NCI-H1048 (cell line): ENCODE results near the gene NKD1.
"Not testable (repeated sequence)": the region's sequence is repeated elsewhere in the genome, so short reads cannot be mapped to it uniquely, and the experiment has no call there.

ENCODE experiments used
- DNase-seq: peaks from one replicate; lab custom pipeline; 2025; lab: John Stamatoyannopoulos, UW

The NKD1 gene, protein sequence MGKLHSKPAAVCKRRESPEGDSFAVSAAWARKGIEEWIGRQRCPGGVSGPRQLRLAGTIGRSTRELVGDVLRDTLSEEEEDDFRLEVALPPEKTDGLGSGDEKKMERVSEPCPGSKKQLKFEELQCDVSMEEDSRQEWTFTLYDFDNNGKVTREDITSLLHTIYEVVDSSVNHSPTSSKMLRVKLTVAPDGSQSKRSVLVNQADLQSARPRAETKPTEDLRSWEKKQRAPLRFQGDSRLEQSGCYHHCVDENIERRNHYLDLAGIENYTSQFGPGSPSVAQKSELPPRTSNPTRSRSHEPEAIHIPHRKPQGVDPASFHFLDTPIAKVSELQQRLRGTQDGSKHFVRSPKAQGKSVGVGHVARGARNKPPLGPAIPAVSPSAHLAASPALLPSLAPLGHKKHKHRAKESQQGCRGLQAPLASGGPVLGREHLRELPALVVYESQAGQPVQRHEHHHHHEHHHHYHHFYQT

DNA sequence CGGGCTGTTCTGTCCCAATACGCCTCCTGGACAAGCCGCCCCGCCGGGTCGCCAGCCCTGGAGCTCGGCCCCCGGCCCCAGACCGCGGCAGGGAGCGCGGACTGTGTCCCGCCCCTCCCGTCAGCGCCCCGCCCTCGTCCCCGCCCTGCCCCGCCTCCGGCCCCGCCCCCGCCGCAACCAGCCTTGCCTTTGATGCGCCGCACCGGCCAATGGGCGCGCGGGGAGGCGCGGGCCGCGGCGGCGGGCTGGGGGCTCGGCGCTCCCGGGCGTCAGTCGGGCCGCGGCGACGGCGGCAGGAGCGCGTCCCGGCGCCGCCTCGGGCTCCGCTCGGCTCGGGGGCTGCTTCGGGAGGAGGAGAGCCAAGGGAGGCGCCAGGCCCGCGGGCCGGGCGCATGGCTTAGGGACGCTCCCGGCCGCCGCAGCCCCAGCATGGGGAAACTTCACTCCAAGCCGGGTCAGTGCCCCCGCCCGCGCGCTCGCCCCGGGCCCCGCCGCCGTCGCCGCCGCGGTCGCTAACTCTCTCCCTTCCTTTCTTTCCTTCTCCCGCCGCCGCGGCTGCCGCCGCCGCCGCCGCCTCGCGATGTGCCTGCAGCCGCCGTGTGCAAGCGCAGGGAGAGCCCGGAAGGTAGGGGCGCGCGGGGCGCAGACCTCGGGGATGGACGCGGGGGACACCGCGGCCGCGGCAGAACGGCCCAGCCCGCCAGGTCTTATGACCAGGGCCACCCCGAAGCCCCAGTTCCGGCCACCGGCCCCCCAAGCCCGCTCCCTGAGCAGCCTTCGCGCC, at the start of gene NKD1:
Gene NKD1 (plus strand): TSS at position 272 of the 784 bp plus-strand sequence. CDS start 158 bp downstream, at position 430.
- DNase-seq, result no peak

DNA sequence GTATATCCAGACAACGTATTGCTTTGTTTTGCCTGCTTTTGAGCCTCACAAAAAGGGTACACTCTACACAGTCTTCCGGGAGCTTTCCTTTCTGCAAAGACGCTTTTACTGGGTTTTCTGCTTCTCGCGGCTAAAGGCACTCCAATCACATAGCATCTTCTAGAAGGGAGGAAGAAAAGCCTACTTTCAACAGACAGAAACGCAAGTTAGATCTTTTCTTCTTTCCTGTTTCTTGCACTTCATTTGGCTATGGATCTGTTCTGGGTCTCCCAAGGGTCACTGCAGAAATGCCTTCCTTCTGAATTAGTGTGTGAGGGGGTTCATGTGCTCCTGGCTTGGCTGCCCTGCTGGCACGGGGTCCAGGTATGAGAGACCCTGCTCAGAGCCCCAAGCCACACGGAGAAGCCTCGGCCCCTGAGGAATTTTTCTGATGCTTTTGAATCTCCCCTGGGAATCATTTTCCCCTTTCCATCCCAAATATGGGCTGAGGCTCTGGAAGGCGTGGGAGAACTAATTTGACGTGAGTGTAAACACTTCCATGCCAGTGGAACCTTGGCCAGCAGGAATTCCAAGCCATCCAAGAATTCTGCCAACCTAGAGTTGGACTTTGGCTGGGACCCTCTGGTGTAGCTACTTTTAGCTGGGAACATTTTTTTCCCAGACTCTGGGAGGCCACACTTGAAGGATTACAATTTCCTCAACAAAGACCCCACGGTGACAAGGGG, 49.6 kb upstream of the NKD1 start:
- no peak for DNase-seq

DNA sequence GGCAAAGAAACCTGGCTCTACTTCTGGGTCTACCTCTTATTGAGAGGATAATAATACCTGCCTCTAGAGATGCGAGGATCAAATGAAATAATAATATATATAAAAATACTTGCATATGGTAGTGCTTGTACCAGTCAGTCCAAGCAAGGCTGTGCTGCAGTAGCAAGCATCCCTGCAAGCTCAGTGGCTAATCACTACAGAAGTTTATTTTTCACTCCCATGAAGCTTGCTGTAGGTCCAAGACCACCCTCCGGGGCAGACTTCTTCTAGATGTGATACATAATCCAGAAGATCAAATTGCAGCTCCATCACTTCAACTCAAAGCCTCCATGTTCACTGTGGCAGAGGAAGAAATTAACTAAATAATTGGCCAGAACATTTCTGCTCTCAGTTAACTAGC, 48.9 kb upstream of the NKD1 start:
- no peak for DNase-seq

DNA sequence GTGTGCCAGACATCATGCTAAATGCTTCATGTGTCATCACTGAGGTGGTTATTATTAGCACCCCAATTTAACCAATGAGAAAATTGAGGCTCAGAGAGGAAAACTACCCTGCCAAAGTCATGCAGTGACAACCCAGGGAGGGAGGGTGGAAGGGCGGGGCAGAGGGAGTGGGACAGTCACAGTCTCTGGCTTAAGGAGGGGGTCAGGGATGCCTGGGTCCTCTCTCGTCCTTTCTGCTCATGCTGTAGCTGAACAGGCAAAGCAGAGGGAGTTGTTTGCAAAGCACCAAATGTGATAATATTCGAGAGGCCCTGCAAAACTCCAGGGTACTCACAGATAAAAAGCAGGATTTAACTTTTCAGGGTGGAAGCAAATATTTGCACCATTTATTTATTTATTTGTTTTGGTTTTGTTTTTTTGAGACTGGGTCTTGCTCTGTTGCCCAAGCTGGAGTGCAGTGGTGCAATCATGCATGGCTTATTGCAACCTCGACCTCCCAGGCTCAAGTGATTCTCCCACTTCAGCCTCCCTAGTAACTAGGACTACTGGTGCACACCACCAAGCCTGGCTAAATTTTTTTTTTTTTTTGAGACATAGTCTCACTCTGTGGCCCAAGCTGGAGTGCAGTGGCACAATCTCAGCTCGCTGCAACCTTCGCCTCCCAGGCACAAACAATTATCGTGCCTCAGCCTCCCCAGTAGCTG, 47.9 kb upstream of the NKD1 start:
- no peak for DNase-seq

DNA sequence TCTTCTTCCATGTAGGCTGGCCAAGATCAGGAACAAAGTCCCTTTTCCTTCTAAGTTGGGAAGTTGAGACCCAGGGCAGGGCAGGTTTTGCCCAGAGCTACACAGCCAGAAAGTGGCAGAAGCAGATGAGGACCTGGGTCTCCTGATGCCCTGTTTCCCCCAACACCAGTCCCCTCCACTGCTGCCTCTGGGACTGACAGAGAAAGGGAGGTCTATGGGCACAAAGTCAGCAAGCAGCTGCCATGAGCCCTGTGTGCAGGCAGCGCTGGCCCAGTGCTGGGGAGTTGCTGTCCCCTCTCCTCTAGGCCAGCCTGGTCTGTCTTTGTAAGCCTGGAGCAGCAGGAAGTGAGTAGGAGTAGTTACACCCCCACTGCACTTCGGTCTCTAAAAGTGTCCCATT, 46.9 kb upstream of the NKD1 start:
- no peak for DNase-seq

DNA sequence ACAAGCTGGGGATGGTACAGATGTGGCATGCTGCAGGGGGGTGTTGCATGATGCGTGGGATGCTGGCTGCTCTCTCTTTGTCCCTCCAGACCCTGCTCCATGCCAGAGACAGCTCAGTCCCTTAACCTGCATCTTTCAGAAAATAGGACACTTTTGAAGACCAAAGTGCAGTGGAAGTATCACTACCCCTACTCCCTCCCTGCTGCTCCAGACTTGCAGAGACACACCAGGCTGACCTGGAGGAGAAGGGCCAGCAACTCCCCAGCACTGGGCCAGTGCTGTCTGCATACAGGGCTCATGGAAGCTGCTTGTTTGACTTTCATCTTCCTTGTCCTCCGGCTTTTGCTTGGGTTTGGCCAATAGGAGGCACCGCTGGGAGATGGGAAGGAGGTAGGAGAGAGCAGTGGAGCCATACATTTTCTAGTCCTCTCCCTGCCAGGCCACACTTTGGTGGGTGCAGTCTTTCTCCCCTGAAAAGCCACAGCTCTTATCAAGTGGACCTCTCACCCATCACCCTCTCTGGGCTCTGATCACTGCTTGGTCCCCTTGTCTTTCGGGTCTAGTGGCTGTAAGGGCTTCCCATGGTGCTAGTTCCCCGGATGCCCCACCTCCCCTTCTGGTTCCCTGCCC, 46.1 kb upstream of the NKD1 start:
- DNase-seq, result no peak

DNA sequence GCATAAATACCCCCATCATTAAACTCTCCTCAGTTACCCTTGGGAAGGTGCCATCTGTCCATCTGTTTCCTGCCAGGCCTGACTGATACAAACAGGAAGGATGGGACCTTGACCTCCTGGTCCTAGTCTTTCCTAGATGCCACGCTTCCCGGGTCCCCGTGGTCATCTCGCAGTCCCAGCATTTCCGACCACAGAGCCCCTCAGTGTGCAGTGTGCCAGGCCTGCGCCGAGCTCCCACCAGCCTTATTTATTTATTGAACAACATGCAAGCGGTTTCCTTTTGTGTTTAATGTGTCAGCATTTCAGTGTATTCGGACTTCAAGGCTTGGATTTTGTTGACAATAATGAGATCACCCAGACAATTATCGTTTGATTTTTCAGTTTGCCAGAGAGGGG, 45.6 kb upstream of the NKD1 start:
- DNase-seq, result no peak

DNA sequence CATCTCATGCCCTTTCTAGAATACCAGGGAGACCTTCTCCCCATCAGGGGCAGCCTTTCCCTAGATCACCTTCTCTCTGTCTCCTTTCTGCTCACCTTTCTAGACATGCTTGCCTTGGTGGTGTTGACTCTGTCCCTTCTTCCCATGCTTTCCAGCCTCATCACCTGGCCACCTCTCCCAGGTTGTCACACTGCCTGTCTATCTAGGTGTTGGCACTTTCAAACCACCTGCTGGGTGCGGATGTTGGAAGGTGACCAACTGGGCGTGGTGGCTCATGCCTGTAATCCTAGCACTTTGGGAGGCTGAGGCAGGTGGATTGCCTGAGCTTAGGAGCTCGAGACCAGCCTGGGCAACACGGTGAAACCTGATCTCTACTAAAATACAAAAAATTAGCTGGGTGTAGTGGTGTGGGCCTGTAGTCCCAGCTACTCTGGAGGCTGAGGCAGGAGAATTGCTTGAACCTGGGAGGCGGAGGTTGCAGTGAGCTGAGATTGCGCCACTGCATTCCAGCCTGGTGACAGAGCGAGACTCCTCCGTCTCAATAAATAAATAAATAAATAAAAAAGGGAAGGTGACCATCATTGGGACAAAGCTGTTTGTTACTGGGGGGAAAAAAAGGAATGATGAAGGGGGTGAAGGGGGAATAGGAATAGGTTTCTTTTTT, 44.2 kb upstream of the NKD1 start:
- not testable (repeated sequence) for DNase-seq

DNA sequence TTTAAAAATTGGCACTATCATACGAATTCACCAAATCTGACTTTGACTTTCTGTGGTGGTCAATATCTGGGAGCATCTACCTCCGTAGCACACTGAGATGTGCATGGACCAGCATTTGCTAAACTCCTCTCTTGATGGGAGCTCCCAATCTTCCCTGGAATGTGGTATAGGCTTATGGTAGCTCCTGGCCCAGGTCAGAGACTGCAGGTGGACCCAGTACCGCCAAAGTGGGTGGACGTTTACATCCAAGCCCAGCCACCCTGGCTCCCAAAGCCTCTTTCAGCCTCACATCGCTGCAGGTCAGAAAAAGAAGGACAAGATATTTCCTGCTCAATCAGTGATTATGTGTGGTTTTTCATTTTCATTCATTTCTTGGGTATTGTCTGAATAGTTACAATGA, 43.1 kb upstream of the NKD1 start:
- no peak for DNase-seq

DNA sequence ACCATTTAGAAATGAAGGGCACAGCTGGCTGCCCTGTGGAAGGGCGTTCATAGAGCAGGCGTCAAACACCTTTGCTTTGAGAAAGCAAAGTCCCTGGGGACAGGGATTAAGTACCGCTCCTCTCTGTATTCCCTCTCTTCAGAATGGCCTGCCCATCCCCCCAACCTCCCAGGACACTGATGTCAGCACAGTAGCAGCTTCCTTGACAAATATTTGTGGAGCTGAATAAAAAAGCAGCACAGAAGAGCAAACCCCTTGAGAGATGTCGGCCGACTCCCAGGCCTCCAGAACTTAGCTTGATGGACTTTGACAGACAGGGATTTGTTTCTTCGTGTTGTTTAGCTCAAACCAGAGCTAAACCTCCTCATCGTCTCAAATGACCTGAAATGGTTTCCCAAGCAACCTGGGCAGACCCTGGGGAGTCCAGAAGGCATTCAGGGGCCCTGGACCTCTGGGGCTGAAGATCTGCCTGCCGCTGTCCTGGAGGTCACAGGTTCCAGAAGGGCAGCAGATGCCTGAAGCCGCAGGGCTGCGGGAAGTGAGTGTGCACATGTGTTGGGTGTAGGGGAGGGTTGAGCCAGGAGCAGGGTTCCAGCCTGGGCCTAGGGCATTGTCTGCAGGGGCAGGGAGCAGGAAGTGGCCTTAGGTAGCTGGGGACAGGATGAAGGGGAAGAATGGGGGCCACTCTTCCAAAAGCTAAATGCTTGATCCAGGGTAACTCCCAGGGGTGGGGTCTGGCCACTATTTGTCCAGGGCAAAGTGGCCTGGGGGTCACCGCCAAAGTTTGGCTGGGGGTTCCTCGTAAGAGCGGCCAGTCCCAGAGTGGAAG, 42.3 kb upstream of the NKD1 start:
- DNase-seq, result no peak

DNA sequence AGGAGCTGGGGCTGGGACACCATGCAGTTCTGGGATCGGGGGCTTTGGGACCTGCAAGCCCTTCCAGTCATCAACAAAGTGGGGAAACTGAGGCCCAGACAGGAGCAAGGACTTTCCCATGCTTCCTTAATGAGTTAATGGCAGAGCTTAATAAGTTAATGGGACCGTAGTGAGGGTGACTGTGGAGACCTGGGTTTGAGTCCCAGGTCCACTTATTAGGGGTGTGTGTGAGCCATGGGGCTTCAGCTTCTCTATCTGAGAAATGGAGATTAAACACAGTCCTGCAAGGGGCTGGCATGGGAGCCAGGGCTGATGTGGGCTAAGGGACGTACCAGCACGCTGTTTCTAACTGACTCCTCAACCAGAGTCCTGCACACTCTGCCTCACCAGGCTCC, 41.7 kb upstream of the NKD1 start:
- no peak for DNase-seq

DNA sequence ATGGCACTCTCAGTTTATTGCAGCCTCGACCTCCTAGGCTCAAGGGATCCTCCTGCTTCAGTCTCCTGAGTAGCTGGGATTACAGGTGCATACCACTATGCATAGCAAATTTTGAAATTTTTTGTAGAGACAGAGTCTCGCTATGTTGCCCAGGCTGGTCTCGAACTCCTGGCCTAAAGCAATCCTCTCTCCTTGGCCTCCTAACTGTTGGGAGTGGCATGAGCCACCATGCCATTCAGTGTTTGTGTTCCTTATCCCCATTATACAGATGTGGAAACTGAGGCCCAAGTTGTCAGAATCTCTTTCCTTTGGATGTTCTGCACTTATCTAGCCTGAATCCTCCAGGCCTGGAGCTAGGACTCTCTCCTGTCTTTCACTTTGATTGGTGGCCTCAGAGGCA, 40.8 kb upstream of the NKD1 start:
- no peak for DNase-seq

DNA sequence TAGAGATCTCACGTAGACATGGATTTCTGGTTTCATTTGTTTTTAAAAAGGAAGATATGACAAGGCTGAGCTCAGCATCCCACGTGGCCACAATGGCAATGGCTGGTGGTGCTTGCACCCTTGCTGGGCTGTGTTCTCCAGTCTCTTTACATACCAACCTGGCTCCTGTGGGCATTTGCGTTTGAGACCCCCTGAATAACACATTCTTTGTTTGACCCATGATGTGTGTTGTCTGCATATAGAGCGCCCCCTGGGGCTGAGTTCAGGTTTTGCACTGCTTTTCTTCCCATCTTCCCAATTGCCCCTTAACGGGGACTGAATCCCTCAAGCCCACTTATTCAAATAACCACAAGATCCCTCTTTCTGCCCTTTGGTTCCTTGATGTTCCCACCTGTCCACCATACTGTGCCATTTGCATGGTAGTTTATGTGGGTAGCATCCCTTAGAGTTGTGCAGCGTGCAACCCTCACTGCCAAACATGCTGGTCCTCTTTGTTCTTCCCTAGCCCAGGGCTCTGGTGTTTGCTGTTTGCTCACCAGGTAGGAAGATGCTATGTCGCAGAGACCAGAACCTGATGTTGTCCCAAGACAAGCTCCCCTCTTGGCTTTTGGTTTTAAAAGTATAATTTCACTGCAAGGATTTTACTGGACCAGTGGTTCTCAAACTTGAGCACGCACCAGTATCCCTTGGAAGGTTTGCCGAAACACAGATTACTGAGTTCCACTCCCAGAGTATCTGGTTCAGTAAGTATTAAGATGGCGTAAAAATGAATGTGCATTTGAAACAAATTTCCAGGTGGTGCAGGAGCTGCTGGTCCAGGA, 38.5 kb upstream of the NKD1 start:
- DNase-seq, result no peak

DNA sequence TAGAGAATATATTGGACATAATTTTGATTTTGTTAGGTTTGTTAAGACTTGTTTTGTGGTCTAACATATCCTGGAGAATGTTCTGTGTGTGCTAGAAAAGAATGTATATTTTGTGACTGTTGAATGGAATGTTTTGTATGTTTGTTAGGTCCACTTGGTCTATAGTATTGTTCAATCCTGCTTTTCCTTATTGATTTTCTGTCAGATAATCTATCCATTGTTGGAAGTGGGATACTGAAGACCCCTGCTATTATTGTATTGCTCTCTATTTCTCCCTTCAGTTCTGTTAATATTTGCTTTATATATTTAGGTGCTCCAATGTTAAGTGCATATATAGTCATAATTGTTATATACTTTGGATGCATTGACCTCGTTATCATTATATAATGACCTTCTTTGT, 33.0 kb upstream of the NKD1 start:
- no peak for DNase-seq

DNA sequence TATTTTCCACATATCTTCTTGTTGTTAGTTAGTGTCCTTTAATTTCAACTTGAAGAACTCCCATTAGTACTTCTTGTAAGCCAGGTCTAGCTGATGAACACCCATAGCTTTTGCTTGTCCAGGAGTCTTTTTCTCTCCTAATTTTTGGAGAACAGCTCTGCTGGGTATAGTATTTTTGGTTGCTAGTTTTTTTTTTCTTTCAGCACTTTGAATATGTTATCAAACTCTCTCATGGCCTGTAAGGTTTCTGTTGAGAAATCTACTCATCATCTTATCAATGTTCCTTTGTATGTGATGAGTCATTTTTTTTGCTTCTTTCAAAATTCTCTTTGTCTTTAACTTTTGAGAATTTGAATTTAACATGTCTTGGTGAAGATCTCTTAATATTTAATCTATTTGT, 31.8 kb upstream of the NKD1 start:
- DNase-seq, result no peak

DNA sequence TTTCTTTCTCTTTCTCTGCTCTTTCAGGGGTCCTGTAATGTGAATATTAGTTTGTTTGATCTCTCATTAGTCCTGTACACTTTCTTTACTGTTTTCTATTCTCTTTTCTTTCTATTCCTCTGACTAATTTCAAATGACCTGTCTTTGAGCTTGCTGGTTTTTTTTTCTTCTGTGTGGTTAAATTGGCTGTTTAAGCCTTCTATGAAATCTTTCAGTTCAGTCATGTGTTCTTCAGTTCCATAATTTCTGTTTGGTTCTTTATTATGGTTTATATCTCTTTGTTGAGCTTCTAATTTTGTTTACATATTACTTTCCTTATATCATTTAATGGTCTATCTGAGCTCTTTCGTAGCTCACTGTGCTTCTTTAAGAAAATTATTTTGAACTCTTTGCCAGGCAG, 31.3 kb upstream of the NKD1 start:
- no peak for DNase-seq

DNA sequence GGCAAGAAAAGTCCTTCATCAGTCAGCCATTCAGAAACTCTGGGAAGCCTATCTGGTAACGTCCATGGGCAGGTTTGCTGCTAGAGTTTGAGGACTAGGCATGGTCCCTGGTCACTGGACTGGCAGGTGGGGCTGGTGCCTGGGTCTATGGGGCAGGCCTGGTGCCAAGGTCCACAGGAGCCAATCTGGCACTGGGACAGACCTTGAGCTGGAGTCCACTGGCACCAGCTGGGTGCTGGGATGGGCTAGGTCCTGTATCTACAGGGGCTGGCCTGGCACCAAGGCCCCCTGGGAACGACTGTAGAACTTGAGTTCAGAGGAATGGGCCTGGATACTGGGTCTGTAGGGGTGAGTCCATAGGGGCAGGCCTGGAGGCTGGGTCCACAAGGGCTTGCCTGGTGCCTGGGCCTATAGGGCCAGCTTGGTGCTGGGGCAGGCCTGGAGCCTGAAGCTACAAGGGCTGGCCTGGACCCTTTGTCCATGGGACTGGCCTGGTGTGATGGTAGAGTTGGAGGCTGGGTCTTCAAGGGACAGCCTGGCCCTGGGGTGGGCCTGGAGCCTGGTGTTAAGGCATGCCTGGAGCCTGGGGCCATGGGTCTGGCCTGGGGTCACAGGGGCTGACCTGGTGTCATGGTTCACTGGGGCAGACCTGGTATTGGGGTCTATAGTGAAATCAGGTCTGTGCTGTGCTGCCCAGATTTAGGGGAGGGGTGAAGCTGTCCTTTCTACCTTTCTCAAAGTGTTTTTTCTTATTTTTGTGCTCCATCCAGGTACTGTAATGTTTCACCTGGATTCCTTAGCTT, 30.5 kb upstream of the NKD1 start:
- DNase-seq, result no peak

DNA sequence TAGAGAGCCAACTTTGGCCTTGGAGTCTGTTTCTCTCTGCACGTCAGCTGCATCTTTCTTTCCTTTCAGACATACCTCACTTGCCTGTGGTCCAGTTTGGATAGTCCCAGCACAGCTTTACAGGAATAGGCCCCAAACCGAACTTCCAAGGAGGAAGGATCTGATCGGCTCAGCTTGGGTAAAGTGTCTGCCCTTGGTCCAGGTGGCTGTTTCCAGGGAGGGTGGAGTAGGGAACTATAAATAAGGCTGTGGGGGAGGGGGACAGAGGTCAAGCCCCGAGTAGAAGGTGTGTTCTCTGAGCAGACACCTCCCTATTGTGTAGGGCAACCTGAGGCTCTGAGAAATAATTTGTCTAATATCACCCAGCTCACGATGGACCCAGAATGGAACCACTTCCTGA, 29.2 kb upstream of the NKD1 start:
- no peak for DNase-seq
